Activated CD4-positive, alpha-beta T cell treated with anti-CD3 and anti-CD28 coated beads for 36 hours (primary cell): ENCODE results near the gene LAP3. TPM values are rescaled to one million over a fixed set of nuclear protein-coding genes. Genes with fewer than 3 reads are reported as not detected.
"Not testable (repeated sequence)": the region's sequence is repeated elsewhere in the genome, so short reads cannot be mapped to it uniquely, and the experiment has no call there.

Experiments
- ATAC-seq: fragments of 200-7000 bp; cut with Tn5 transposase; one replicate; pipeline ENCODE4 v1.10.0; 2021; ENCODE audit warnings: mild to moderate bottlenecking, moderate library complexity
- CTCF ChIA-PET: fragments of 350-600 bp; sonication (Branson Sonifier 250); formaldehyde crosslinking; loops from one replicate; lab custom pipeline; 2021; ENCODE audit warnings: antibody characterized with exemption; lab: Charles Lee
- POLR2A ChIA-PET: fragments of 350-600 bp; sonication (Branson Sonifier 250); formaldehyde crosslinking; loops from one replicate; lab custom pipeline; 2021; ENCODE audit warnings: antibody characterized with exemption, inconsistent platforms; lab: Charles Lee
- DNase-seq: peaks from one replicate; pipeline ENCODE4 v3.0.0-alpha.2; 2020
- H3K27ac Mint-ChIP-seq: one replicate; pipeline ENCODE4 v1.8.0; 2021; ENCODE audit warnings: mixed read lengths
- H3K27me3 Mint-ChIP-seq: one replicate; pipeline ENCODE4 v1.8.0; 2021; ENCODE audit warnings: mixed read lengths
- H3K36me3 Mint-ChIP-seq: one replicate; pipeline ENCODE4 v1.8.0; 2021; ENCODE audit warnings: low read depth, mixed read lengths
- H3K4me1 Mint-ChIP-seq: one replicate; pipeline ENCODE4 v1.8.0; 2021; ENCODE audit warnings: mixed read lengths
- H3K4me3 Mint-ChIP-seq: one replicate; pipeline ENCODE4 v1.8.0; 2021; ENCODE audit warnings: mild to moderate bottlenecking, moderate library complexity, mixed read lengths
- H3K9me3 Mint-ChIP-seq: one replicate; pipeline ENCODE4 v1.8.0; 2021; ENCODE audit warnings: low read depth, mixed read lengths
- intact Hi-C, 2 experiments: fragments of 100-400 bp; cut with DNase I in 1 of 2; cut with micrococcal nuclease in 1 of 2; formaldehyde crosslinking; loops; one replicate each; pipeline versions ENCODE4 v1.14.2 to v1.15.1; 2022 to 2024; cut with DNase I, micrococcal nuclease
- total RNA-seq, 2 experiments: library from RNA; stranded (reverse); gene quantifications; one replicate each; pipeline ENCODE4 v1.2.3, GENCODE V29; 2021

Gene LAP3
- 100 to 1,000 TPM; 126 to 128 TPM for total RNA-seq

DNA sequence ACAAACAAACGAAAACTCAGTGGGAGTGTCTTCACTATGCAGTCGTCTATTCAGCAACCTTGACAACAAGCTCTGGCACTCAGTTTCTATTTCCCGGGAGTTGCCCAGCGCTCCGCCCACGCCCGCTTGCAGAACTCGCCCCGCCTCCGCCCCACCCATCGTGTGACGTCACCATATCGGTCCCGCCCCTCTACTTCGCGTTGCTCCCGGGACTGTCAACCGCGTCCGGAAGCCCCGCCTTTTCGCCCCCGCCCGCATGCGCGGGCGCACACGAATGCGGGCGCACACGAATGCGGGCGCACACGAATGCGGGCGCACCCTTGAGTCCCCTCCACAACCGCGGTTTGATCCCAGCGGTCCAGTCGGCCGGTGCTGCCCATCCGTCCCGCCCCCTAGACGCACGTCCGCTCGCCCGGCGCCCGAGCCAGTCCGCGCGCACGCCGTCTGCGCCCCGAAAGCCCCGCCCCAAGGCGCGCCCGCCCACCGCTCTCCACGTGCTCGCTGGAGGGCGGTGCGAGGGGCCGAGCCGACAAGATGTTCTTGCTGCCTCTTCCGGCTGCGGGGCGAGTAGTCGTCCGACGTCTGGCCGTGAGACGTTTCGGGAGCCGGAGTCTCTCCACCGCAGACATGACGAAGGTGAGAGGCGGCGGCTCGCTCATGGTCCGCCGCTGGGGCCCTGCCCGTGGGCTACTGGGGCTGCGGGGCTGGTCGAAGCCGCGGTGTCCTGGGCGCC, at the start of gene LAP3:
TSS of gene LAP3 (plus strand) at position 267 of the 733 bp plus-strand sequence. CDS start at position 535, 268 bp downstream.
- CTCF ChIA-PET = interaction anchor here (1.2 to 2.2 kb wide), 6 partner anchors 28 to 232 kb away, joined by 3 to 12 read pairs (median 7); partner anchors contain the start of genes DCAF16, MED28 and NCAPG
- POLR2A ChIA-PET = interaction anchor here (0.7 to 1.5 kb wide), 8 partner anchors 28 to 252 kb away, joined by 3 to 10 read pairs (median 4); partner anchors contain the start of genes DCAF16 and MED28
- peaks cover 30% of the 10 kb centered on the region for H3K36me3 Mint-ChIP-seq
- peaks cover 29% of the 10 kb centered on the region for H3K4me1 Mint-ChIP-seq
- H3K9me3 Mint-ChIP-seq = no peaks in the 10 kb centered on the region
- DNase-seq (peak; percentile 99), ATAC-seq (peak; percentile 85)
- peak within 1 kb of the TSS; percentile 91 for H3K4me3 Mint-ChIP-seq
- peak within 1 kb of the TSS; percentile 94 for H3K27ac Mint-ChIP-seq
- no peaks in the 10 kb centered on the region for H3K27me3 Mint-ChIP-seq
- intact Hi-C loops = loop anchor here (1.0 to 2.0 kb wide), 8 partner anchors 28 to 1351 kb away; partner anchors contain the start of genes DCAF16 (in 2 of the 2), MED28 (in 2 of the 2), NCAPG (in 2 of the 2) and QDPR (in 2 of the 2)

DNA sequence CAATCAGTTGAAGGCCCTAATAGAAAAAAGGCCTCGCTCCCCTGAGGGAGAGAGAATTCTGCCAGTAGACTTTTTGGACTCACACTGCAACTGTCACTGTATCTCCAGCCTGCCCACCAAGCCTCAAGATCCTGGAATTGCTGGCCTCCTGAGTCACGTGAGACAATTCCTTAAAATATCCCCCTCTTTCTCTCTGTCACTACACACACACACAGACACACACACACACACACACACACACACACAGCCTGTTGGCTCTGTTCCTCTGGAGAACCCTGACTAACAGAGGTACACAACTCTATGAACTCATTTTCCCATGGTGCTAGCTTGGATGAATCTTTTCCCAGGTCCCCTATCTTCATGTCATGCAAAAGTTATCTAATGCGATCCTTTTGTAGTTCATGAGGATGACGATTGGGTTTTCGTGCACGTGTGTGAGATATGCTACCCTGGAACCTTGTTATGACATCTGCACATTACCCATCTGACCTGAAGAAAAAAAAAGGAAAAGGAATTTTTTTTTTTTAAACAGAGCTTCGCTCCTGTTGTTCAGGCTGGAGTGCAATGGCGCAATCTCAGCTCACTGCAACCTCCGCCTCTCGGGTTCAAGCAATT, 48.3 kb upstream of the LAP3 start:
- Mint-ChIP-seq H3K27me3 (peaks cover 17% of the 10 kb centered on the region), H3K9me3 (no peaks in the 10 kb centered on the region), H3K36me3 (no peaks in the 10 kb centered on the region), H3K4me3 (no peak overlapping the region), H3K4me1 (no peaks in the 10 kb centered on the region), H3K27ac (no peak overlapping the region)
- intact Hi-C loops = no loop called here
- ATAC-seq (no peak), DNase-seq (no peak)
- ChIA-PET POLR2A (no interaction called here), CTCF (no interaction called here)

DNA sequence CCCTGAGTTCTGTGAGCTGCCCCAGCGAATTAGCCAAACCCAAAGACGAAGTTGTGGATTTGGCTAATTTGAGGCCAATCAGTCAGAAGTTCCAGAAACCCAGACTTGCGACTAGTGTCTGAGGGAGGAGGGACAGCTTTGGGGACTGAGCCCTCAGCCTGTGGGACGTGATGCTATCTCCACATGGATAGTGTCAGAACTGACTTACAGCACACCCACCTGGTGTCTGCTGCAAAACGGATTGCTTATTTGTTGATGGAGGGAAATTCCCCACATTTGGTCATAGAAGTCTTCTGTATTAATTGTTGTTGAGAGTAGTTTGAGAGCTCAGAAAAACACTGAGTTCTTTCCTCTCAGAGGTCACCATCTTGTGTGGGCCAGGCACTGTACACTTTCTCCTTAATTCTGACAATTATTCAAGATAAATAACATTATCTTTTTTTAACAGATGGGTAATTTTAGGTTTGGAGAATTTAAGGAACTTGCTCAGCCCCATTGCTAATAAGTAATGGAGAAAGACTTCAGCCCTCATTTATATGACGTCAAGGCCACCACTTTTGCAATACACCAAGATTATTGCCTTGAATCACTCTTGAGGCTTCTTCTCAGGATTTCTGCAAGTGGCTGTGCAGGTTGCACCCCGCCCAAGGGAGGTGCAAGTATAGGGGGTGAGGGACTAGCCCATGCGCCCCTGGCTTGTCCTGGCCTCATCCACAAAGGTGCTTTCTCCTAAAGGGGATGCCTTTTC, 45.3 kb upstream of the LAP3 start:
- H3K36me3 Mint-ChIP-seq = no peaks in the 10 kb centered on the region
- H3K4me1 Mint-ChIP-seq = peaks cover 2% of the 10 kb centered on the region
- no peak overlapping the region for H3K27ac Mint-ChIP-seq
- ChIA-PET CTCF (interaction anchor here (1.6 kb wide), 1 partner anchor 17 kb away, joined by 5 read pairs; no protein-coding TSS in a partner anchor), POLR2A (no interaction called here)
- H3K27me3 Mint-ChIP-seq = peaks cover 14% of the 10 kb centered on the region
- no peak overlapping the region for H3K4me3 Mint-ChIP-seq
- ATAC-seq = no peak
- no peaks in the 10 kb centered on the region for H3K9me3 Mint-ChIP-seq
- intact Hi-C loops = no loop called here
- no peak for DNase-seq

DNA sequence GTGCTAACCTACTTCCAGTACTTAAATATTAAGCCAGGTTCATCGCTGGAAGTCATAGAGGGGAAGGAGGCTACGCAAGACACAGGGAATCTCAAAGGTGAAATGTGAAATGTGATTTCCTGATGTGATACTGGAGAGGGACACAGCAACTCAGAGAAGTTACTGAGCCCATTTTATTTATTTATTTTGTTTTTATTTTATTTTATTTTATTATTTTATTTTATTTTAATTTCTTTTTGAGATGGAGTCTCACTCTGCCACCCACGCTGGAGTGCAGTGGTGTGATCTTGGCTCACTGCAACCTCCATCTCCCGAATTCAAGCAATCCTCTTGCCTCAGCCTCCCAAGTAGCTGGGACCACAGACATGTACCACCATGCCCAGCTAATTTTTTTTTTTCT, 42.3 kb upstream of the LAP3 start:
- intact Hi-C loops = no loop called here
- Mint-ChIP-seq H3K36me3 (no peaks in the 10 kb centered on the region), H3K9me3 (no peaks in the 10 kb centered on the region), H3K27ac (no peak overlapping the region), H3K4me1 (peaks cover 2% of the 10 kb centered on the region), H3K27me3 (peaks cover 2% of the 10 kb centered on the region), H3K4me3 (no peak overlapping the region)
- ATAC-seq (no peak), DNase-seq (no peak)
- ChIA-PET POLR2A (interaction anchor here (0.7 kb wide), 1 partner anchor 523 kb away, joined by 3 read pairs; no protein-coding TSS in a partner anchor), CTCF (interaction anchor here (0.6 to 1.0 kb wide), 2 partner anchors 22 to 63 kb away, joined by 3 read pairs; no protein-coding TSS in a partner anchor)

DNA sequence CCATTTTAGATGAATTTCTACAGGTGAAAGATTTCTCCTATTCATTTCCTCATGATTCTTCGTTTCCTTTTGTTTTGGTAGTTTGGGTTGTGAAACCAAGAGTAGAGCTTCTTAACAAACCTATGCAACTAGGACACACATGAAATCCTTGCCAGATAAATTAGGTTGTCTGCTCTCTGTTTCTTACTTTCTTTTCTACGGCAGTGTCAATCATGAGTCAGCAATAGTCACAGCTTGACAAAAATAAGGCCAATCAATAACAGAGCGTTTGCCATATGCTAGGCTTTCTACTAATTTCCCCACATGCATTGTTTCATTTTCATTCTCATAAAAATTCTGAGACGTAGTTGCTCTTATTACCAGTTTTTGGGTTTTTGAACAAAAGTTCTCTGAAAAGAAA, 41.8 kb upstream of the LAP3 start:
- DNase-seq (no peak), ATAC-seq (no peak)
- POLR2A ChIA-PET = interaction anchor here (0.6 kb wide), 1 partner anchor 43 kb away, joined by 4 read pairs; no protein-coding TSS in a partner anchor
- Mint-ChIP-seq H3K9me3 (no peaks in the 10 kb centered on the region), H3K4me3 (no peak overlapping the region), H3K27me3 (peaks cover 4% of the 10 kb centered on the region), H3K36me3 (no peaks in the 10 kb centered on the region), H3K27ac (no peak overlapping the region), H3K4me1 (peaks cover 2% of the 10 kb centered on the region)
- intact Hi-C loops = no loop called here
- CTCF ChIA-PET = interaction anchor here (0.6 to 1.0 kb wide), 4 partner anchors 12 to 269 kb away, joined by 3 to 4 read pairs (median 3); no protein-coding TSS in a partner anchor

DNA sequence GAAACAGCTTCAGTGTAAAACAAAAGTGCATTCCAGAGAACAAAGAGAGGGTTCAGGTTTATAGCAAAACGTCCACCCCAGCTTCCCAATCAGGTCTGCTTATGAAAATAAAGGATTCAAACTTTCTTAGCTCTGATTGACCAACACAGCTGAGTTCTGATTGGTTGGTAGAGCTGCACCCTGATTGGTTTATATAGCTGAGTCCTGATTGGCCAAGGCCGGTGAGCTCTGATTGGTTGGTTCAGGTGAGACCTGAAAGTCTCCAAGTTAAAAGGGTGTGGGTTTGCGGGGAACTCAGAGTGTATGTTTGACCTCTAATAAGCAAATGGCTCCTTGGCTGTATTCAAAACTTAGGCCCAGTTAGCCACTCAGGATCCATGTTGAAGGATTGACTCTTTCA, 41.1 kb upstream of the LAP3 start:
- H3K9me3 Mint-ChIP-seq = no peaks in the 10 kb centered on the region
- no peak overlapping the region for H3K4me3 Mint-ChIP-seq
- ChIA-PET POLR2A (interaction anchor here (0.6 kb wide), 1 partner anchor 42 kb away, joined by 4 read pairs; no protein-coding TSS in a partner anchor), CTCF (interaction anchor here (0.5 to 1.0 kb wide), 4 partner anchors 11 to 269 kb away, joined by 3 to 4 read pairs (median 3); no protein-coding TSS in a partner anchor)
- ATAC-seq (peak; percentile 57), DNase-seq (peak; percentile 27)
- H3K4me1 Mint-ChIP-seq = peaks cover 2% of the 10 kb centered on the region
- intact Hi-C loops = no loop called here
- peaks cover 4% of the 10 kb centered on the region for H3K27me3 Mint-ChIP-seq
- no peak overlapping the region for H3K27ac Mint-ChIP-seq
- no peaks in the 10 kb centered on the region for H3K36me3 Mint-ChIP-seq

DNA sequence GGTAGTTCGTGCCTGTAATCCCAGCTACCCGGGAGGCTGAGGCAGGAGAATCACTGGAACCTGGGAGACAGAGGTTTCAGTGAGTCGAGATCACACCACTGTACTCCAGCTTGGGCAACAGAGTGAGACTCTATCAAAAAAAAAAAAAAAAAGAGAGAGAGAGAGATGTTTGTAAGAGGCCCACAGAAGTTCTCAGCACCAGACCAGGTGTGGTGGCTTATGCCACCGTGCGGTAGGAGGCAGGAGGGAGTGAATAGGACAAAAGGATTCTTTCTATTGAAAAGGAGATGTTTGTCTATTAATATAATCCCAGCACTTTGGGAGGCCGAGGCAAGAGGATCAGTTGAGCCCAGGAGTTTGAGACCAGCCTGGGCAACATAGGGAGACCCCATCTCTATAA, 39.9 kb upstream of the LAP3 start:
- H3K4me1 Mint-ChIP-seq, DNase-seq, H3K9me3 Mint-ChIP-seq, H3K27me3 Mint-ChIP-seq, H3K36me3 Mint-ChIP-seq, CTCF ChIA-PET, ATAC-seq, intact Hi-C loops, H3K27ac Mint-ChIP-seq, H3K4me3 Mint-ChIP-seq: not testable (repeated sequence)
- POLR2A ChIA-PET = interaction anchor here (0.7 kb wide), 1 partner anchor 22 kb away, joined by 3 read pairs; no protein-coding TSS in a partner anchor

DNA sequence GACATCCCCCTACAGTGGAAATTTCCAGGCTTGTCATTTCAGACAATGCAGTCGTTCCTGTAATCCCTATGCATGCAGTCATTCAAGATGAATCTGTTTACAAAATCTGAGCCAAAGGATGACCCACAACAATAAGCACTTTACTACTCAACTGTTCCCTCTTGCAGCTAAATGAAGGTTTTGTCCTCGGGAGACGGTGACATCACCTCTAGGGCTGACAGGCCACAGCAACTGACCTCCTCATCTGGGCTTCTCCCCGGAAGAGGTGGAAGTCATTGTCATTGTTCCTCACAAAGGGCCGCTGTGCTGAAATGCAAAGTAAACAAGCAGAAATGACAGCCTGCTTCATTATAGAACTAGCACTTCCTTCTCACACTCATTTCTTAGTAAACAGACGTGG, 32.8 kb upstream of the LAP3 start:
- peaks cover 15% of the 10 kb centered on the region for H3K27me3 Mint-ChIP-seq
- ChIA-PET CTCF (interaction anchor here (1.3 kb wide), 1 partner anchor 29 kb away, joined by 5 read pairs; no protein-coding TSS in a partner anchor), POLR2A (no interaction called here)
- DNase-seq (no peak), ATAC-seq (no peak)
- H3K36me3 Mint-ChIP-seq = no peaks in the 10 kb centered on the region
- intact Hi-C loops = no loop called here
- no peak overlapping the region for H3K4me3 Mint-ChIP-seq
- H3K27ac Mint-ChIP-seq = no peak overlapping the region
- H3K4me1 Mint-ChIP-seq = no peaks in the 10 kb centered on the region
- no peaks in the 10 kb centered on the region for H3K9me3 Mint-ChIP-seq

DNA sequence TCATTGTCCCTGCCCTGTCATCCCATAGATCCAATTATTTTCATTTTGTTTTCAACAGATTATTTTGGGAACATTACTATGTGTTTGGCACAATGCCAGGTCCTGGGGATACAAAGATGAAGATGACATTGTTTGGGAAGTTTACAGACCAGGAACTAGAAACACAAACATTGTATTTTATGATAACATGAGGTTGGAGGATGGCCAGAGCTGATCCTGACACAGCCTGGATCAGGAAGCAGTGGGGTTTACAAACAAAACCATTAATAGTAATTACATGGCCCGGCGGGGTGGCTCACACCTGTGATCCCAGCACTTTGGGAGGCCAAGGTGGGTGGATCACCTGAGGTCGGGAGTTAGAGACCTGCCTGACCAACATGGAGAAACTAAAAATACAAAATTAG, 32.2 kb upstream of the LAP3 start:
- Mint-ChIP-seq H3K4me3 (no peak overlapping the region), H3K9me3 (no peaks in the 10 kb centered on the region), H3K36me3 (no peaks in the 10 kb centered on the region), H3K4me1 (no peaks in the 10 kb centered on the region), H3K27ac (no peak overlapping the region), H3K27me3 (peaks cover 15% of the 10 kb centered on the region)
- DNase-seq (no peak), ATAC-seq (no peak)
- intact Hi-C loops = no loop called here
- POLR2A ChIA-PET = no interaction called here
- CTCF ChIA-PET = interaction anchor here (1.3 kb wide), 1 partner anchor 28 kb away, joined by 5 read pairs; no protein-coding TSS in a partner anchor

DNA sequence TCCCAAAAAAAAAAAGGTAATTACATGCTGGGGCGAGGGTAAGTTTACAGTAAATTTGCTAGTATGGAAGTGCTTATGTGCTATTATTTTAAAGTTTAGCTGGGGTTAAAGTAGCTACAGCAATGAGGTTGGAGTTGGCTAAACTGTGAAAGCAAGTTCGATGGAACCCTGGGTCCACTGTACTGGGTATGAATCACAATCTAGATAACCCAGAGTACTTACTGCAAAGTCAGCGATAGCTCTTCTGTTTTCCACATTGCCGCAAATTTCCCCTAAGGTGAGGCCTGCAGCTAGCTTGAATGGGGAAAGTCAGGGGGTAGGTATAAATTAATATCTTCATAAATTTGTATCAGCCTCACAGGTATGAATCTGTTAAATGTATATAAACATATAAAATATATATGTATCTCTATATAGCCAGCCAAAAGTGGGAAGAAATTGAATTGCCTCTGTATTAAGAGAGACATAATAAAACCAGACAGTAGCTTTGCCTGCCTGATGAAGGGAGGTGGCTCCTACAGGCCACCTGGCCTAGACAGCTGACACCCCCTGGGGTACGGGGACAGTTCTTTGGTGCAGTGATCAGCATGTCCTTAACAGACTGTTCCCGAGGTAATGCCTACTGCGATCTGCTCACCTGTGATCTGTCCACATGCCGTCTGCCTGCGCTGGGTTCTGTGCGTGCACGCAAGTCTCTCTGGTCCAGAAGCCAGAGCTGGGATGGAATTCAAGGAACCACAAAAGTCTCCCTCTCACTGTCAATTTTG, 31.4 kb upstream of the LAP3 start:
- no peaks in the 10 kb centered on the region for H3K9me3 Mint-ChIP-seq
- no peak for ATAC-seq
- POLR2A ChIA-PET = no interaction called here
- no peak overlapping the region for H3K4me3 Mint-ChIP-seq
- H3K27me3 Mint-ChIP-seq = peaks cover 13% of the 10 kb centered on the region
- H3K36me3 Mint-ChIP-seq = no peaks in the 10 kb centered on the region
- CTCF ChIA-PET = interaction anchor here (1.3 kb wide), 1 partner anchor 27 kb away, joined by 5 read pairs; no protein-coding TSS in a partner anchor
- no peaks in the 10 kb centered on the region for H3K4me1 Mint-ChIP-seq
- no peak overlapping the region for H3K27ac Mint-ChIP-seq
- DNase-seq = no peak
- intact Hi-C loops = no loop called here
